Measurements from ENCODE around the gene TNFSF15. TPM values are rescaled to one million over a fixed set of nuclear protein-coding genes. Genes with fewer than 3 reads are reported as not detected.

Gene TNFSF15
- polyA plus RNA-seq, 3 donors = 0.07 to 1.1 (median 0.11) TPM

DNA sequence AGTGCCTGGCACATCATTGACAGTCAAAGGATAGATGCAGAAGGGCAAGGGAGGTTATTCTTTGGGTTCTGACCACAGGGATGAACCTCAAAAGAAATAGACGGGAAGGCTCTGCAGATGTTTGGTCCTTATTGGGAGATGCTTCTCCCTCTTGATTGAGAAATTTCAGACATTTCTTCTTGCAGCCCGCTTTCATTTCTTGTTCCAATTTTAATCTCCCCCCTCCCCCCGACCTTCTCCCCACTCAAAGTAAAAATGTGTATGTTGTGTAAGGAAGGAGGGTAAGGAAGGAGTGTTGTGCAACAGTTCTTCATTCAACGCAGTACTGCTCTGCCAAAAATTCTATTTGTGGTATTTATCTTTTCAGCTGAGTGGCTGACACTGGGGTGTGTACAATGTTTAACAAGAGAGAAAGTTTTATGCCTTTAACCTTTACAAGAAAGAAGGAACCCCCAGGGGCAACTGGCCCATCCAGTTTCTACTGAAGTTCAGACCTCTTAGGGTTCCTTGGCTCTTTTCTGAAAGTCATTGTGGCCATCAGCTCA lies 46.3 kb upstream of the TNFSF15 start:
- Mint-ChIP-seq H3K4me1 (peaks cover 30% of the 10 kb centered on the region), H3K36me3 (no peaks in the 10 kb centered on the region), H3K27me3 (ENCODE audit: low read depth in 3 of 3) (peaks cover 0 to 1% (median 0%) of the 10 kb centered on the region in 3 donors), H3K27ac (peak overlapping the region; percentile 68 to 90 (median 85)), H3K9me3 (peaks cover 0 to 3% (median 2%) of the 10 kb centered on the region in 7 donors), H3K4me3 (peak overlapping the region in 1 of 2 donors; percentile 63)
- WGBS (ENCODE audit: insufficient coverage) = no CpG with 5 or more reads among the region's 4 CpGs
- Histone ChIP-seq H2AFZ (ENCODE audit: insufficient read depth, low read depth, low read length, poor library complexity, severe bottlenecking) (peak overlapping the region; percentile 33), H3K9ac (ENCODE audit: insufficient read depth, low read length, poor library complexity, severe bottlenecking) (no peak overlapping the region), H4K20me1 (ENCODE audit: insufficient read depth, low read length) (no peaks in the 10 kb centered on the region), H3K27me3 (ENCODE audit: control insufficient read depth in 2 of 2, insufficient read depth in 2 of 2, low read length in 2 of 2) (no peaks in the 10 kb centered on the region), H3K4me3 (replicated peaks in 1 of 3; ENCODE audit: low read depth in 2 of 3, low read length in 3 of 3) (peak overlapping the region in 1 of 3 experiments; percentile 39), H3K27ac (ENCODE audit: low read depth in 1 of 2, low read length in 2 of 2) (peak overlapping the region; percentile 47 to 74), H3K79me2 (ENCODE audit: insufficient read depth, low read length) (no peaks in the 10 kb centered on the region), H3K4me2 (replicated peaks; ENCODE audit: extremely low read depth, low read length, poor library complexity, severe bottlenecking) (peak overlapping the region; percentile 44), H3K4me1 (ENCODE audit: control insufficient read depth in 1 of 2, insufficient read depth in 2 of 2, low read length in 2 of 2) (peaks cover 27 to 29% of the 10 kb centered on the region in 2 donors), H3K36me3 (replicated peaks in 1 of 2; ENCODE audit: control insufficient read depth in 1 of 2, insufficient read depth in 2 of 2, low read length in 2 of 2) (no peaks in the 10 kb centered on the region), H3K9me3 (replicated peaks in 1 of 2; ENCODE audit: control insufficient read depth in 1 of 2, insufficient read depth in 1 of 2, low read length in 2 of 2) (no peaks in the 10 kb centered on the region)
- intact Hi-C loops (cut with micrococcal nuclease) = no loop called here
- DNase-seq = peak; percentile 23 to 48 (median 43)
- TF ChIP-seq, protein P1, sequence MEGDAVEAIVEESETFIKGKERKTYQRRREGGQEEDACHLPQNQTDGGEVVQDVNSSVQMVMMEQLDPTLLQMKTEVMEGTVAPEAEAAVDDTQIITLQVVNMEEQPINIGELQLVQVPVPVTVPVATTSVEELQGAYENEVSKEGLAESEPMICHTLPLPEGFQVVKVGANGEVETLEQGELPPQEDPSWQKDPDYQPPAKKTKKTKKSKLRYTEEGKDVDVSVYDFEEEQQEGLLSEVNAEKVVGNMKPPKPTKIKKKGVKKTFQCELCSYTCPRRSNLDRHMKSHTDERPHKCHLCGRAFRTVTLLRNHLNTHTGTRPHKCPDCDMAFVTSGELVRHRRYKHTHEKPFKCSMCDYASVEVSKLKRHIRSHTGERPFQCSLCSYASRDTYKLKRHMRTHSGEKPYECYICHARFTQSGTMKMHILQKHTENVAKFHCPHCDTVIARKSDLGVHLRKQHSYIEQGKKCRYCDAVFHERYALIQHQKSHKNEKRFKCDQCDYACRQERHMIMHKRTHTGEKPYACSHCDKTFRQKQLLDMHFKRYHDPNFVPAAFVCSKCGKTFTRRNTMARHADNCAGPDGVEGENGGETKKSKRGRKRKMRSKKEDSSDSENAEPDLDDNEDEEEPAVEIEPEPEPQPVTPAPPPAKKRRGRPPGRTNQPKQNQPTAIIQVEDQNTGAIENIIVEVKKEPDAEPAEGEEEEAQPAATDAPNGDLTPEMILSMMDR (IDR thresholded peaks at IDR 0.05) = no peak

DNA sequence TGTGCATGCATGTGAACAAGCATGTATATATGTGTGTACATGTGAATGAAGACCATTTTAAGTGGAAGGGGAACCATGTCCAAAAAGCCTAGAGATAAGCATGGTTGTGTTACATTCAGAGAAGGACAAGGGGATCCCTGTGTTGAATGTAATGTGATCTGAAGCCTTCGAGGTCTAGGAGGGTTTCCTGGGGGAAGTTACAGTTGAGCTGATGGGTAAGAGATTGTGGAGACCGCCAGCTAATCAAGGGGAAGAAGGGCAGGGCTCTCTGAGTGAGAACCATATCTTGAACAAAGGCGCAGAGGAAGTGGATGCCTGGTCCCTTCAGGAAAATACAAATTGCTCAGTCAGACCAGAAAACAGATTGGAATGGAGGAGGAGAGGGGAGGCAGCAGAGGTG lies 45.5 kb upstream of the TNFSF15 start:
- H3K9me3 Mint-ChIP-seq = peaks cover 0 to 3% (median 0%) of the 10 kb centered on the region in 7 donors
- Histone ChIP-seq H3K27ac (ENCODE audit: low read depth in 1 of 2, low read length in 2 of 2) (peak overlapping the region in 1 of 2 donors; percentile 74), H3K9ac (ENCODE audit: insufficient read depth, low read length, poor library complexity, severe bottlenecking) (no peak overlapping the region), H3K79me2 (ENCODE audit: insufficient read depth, low read length) (no peaks in the 10 kb centered on the region), H2AFZ (ENCODE audit: insufficient read depth, low read depth, low read length, poor library complexity, severe bottlenecking) (no peak overlapping the region), H3K36me3 (replicated peaks in 1 of 2; ENCODE audit: control insufficient read depth in 1 of 2, insufficient read depth in 2 of 2, low read length in 2 of 2) (no peaks in the 10 kb centered on the region), H3K4me3 (replicated peaks in 1 of 3; ENCODE audit: low read depth in 2 of 3, low read length in 3 of 3) (peak overlapping the region in 1 of 3 experiments; percentile 39), H3K4me1 (ENCODE audit: control insufficient read depth in 1 of 2, insufficient read depth in 2 of 2, low read length in 2 of 2) (peaks cover 27 to 29% of the 10 kb centered on the region in 2 donors), H3K27me3 (ENCODE audit: control insufficient read depth in 2 of 2, insufficient read depth in 2 of 2, low read length in 2 of 2) (no peaks in the 10 kb centered on the region), H3K4me2 (replicated peaks; ENCODE audit: extremely low read depth, low read length, poor library complexity, severe bottlenecking) (peak overlapping the region; percentile 44), H4K20me1 (ENCODE audit: insufficient read depth, low read length) (no peaks in the 10 kb centered on the region), H3K9me3 (replicated peaks in 1 of 2; ENCODE audit: control insufficient read depth in 1 of 2, insufficient read depth in 1 of 2, low read length in 2 of 2) (no peaks in the 10 kb centered on the region)
- peaks cover 0 to 1% (median 0%) of the 10 kb centered on the region in 3 donors for H3K27me3 Mint-ChIP-seq (ENCODE audit: low read depth in 3 of 3)
- peak in 2 of 3 donors; percentile 15 to 35 for DNase-seq
- peak overlapping the region; percentile 74 to 90 (median 86) for H3K27ac Mint-ChIP-seq
- TF ChIP-seq, protein P1 (IDR thresholded peaks at IDR 0.05) = no peak
- 13% methylated on average over 3 of the region's 3 CpGs for WGBS (ENCODE audit: insufficient coverage)
- intact Hi-C loops (cut with micrococcal nuclease) = no loop called here
- H3K36me3 Mint-ChIP-seq = no peaks in the 10 kb centered on the region
- H3K4me1 Mint-ChIP-seq = peaks cover 30% of the 10 kb centered on the region
- H3K4me3 Mint-ChIP-seq = no peak overlapping the region

Data from CD14-positive monocyte (primary cell).